Measurements from ENCODE around the gene MRGPRX4.

The MRGPRX4 gene

DNA sequence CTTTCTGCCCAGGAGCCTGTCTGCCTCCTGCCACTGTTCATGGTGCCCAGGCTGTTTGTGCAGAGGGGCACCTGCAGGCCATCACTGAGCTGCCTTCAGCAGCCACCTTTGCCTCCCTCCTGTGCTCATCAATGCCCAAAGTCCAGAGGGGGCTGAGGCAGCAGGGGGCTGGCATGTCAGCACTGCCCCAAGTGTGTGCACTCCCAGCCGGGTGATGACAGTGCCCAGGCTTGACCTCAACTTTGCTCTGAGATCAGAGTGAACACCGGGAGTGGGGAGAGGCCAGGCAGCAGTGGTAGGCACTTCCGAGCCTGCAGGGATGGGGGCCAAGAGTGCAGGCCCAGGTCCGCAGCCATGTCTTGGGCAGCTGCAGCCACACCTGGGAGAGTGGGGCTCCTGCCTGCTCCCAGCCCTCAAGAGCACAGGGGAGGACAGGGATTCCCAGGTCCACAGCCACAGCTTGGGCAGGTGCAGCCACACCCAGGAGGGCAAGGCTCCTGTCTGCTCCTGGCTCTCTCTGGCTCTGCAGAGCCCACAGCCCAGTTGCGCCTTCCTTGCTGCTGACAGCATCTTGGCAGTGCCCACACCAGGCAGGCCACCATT is 48.7 kb downstream of the MRGPRX4 start:
- no peak for DNase-seq

DNA sequence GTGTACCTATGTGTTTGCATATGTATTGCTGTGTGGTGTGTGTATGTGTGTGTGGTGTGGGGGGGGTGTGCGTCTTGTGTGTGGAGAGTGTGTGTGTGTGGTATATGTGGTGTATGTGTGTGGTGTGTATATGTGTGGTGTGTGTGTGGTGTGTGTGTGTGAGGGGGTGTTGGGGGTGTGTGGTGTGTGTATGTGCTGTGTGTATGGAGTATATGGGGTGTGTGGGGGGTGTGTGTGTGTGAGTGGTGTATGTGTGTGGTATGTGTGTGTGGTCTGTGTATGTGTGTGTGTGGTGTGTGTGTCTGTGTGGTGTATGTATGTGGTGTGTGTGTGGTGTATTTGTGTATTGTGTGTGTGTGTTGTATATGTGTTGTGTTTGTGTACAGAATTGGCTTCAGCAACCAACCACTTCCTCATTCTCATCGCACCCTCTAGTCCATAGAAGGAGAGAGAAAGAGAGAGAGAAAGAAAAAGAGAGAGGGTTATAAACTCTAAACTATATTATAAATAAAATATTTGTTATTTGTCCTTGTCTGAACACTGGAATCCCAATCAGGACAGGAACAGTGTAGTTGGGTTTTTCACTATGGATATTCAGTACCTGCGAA is 50.3 kb downstream of the MRGPRX4 start:
- DNase-seq, result no peak

Measured in midbrain (tissue), 1 donor.